Stimulated activated CD8-positive, alpha-beta memory T cell treated with anti-CD3 and anti-CD28 coated beads, Interleukin-12 subunit alpha, Interleukin-12 subunit beta, amount 100 ng/mL, for 4 hours (primary cell): ENCODE results near the gene CLIC4.

Experiments used
- DNase-seq: peaks from one replicate; pipeline ENCODE4 v3.0.0-alpha.2; 2020; ENCODE audit warnings: low read depth

CLIC4 gene

GRCh38 chr1:24859063-24860010, 114.1 kb downstream of the CLIC4 start:
- DNase-seq, result no peak

GRCh38 chr1:24860841-24861240, 115.6 kb downstream of the CLIC4 start:
- no peak for DNase-seq

- DNase-seq, result no peak
These were observed 116.8 kb downstream of the CLIC4 start for GRCh38 chr1:24861821-24862727.

- DNase-seq, result no peak
These were observed 117.7 kb downstream of the CLIC4 start for GRCh38 chr1:24862775-24863483.

- no peak for DNase-seq
These were observed 119.1 kb downstream of the CLIC4 start for GRCh38 chr1:24864370-24864777.

GRCh38 chr1:24865168-24865567, 119.9 kb downstream of the CLIC4 start:
- no peak for DNase-seq

GRCh38 chr1:24865587-24865986, 120.3 kb downstream of the CLIC4 start:
- DNase-seq, result no peak

- no peak for DNase-seq
These were observed 121.2 kb downstream of the CLIC4 start for GRCh38 chr1:24866211-24867083.

GRCh38 chr1:24867084-24867870, 122.0 kb downstream of the CLIC4 start:
- DNase-seq, result no peak

GRCh38 chr1:24868016-24868875, 123.0 kb downstream of the CLIC4 start:
- DNase-seq, result no peak

- DNase-seq, result no peak
These were observed 125.4 kb downstream of the CLIC4 start for GRCh38 chr1:24870551-24871195.

GRCh38 chr1:24871306-24871901, 126.2 kb downstream of the CLIC4 start:
- DNase-seq, result no peak

GRCh38 chr1:24872061-24872850, 127.0 kb downstream of the CLIC4 start:
- DNase-seq, result no peak

GRCh38 chr1:24873148-24873547, 127.9 kb downstream of the CLIC4 start:
- no peak for DNase-seq

GRCh38 chr1:24874056-24874455, 128.8 kb downstream of the CLIC4 start:
- DNase-seq, result no peak

GRCh38 chr1:24874611-24875234, 129.5 kb downstream of the CLIC4 start:
- DNase-seq, result no peak

- no peak for DNase-seq
These were observed 130.0 kb downstream of the CLIC4 start for GRCh38 chr1:24875257-24875656.
